Skeletal muscle satellite cell (primary cell): ENCODE data around the gene KIF26B.
"Not testable (repeated sequence)": the region's sequence is repeated elsewhere in the genome, so short reads cannot be mapped to it uniquely, and the experiment has no call there.

Experiments used
- H3K27me3 ChIP-seq: 2 replicates; pipeline ENCODE4 v1.7.0; 2013; ENCODE audit warnings: low read length; ENCODE audit not compliant: control insufficient read depth, insufficient read depth
- H3K36me3 ChIP-seq: 2 replicates; pipeline ENCODE4 v1.7.0; 2013; ENCODE audit warnings: mild to moderate bottlenecking, control low read depth, low read length; ENCODE audit not compliant: insufficient read depth
- H3K4me1 ChIP-seq: 2 replicates; pipeline ENCODE4 v1.7.0; 2013; ENCODE audit warnings: low read length; ENCODE audit not compliant: control insufficient read depth, insufficient read depth
- H3K4me2 ChIP-seq: 2 replicates; pipeline ENCODE4 v1.7.0; 2013; ENCODE audit warnings: mild to moderate bottlenecking, low read length
- H3K4me3 ChIP-seq: 2 replicates; pipeline ENCODE4 v1.7.0; 2013; ENCODE audit warnings: low read length
- H3K9ac ChIP-seq: 2 replicates; pipeline ENCODE4 v1.7.0; 2013; ENCODE audit warnings: mild to moderate bottlenecking, low read depth, low read length, moderate library complexity
- H3K9me3 ChIP-seq: replicated peaks from 2 replicates; pipeline ENCODE4 v1.7.0; 2013; ENCODE audit warnings: mild to moderate bottlenecking, control low read depth, low read length

KIF26B gene

GRCh38 chr1:245355851-245356630 is 201.3 kb downstream of the KIF26B start:
- not testable (repeated sequence) for H3K36me3 ChIP-seq, H3K9me3 ChIP-seq, H3K4me1 ChIP-seq, H3K9ac ChIP-seq, H3K4me2 ChIP-seq, H3K27me3 ChIP-seq, H3K4me3 ChIP-seq

GRCh38 chr1:245356891-245357585 is 202.3 kb downstream of the KIF26B start:
- Histone ChIP-seq H3K36me3 (no peaks in the 10 kb centered on the region), H3K4me3 (no peak overlapping the region), H3K4me1 (no peaks in the 10 kb centered on the region), H3K4me2 (no peak overlapping the region), H3K9me3 (no peaks in the 10 kb centered on the region), H3K9ac (no peak overlapping the region), H3K27me3 (no peaks in the 10 kb centered on the region)

- not testable (repeated sequence) for H3K4me2 ChIP-seq, H3K36me3 ChIP-seq, H3K4me3 ChIP-seq, H3K27me3 ChIP-seq, H3K9ac ChIP-seq, H3K9me3 ChIP-seq, H3K4me1 ChIP-seq
Measured at GRCh38 chr1:245359101-245359680, 204.4 kb downstream of the KIF26B start.

GRCh38 chr1:245361065-245361464 is 206.3 kb downstream of the KIF26B start:
- no peak overlapping the region for H3K4me2 ChIP-seq

GRCh38 chr1:245361951-245362350 is 207.2 kb downstream of the KIF26B start:
- no peaks in the 10 kb centered on the region for H3K36me3 ChIP-seq
- H3K4me2 ChIP-seq: no peak overlapping the region
- H3K4me1 ChIP-seq: no peaks in the 10 kb centered on the region
- H3K9me3 ChIP-seq: no peaks in the 10 kb centered on the region
- H3K27me3 ChIP-seq: no peaks in the 10 kb centered on the region
- H3K4me3 ChIP-seq: no peak overlapping the region
- no peak overlapping the region for H3K9ac ChIP-seq

More at GRCh38 chr1:245361065-245361464, 206.3 kb downstream of the KIF26B start:
- no peaks in the 10 kb centered on the region for H3K4me1 ChIP-seq
- no peak overlapping the region for H3K4me3 ChIP-seq
- H3K9ac ChIP-seq: no peak overlapping the region
- no peaks in the 10 kb centered on the region for H3K27me3 ChIP-seq
- H3K36me3 ChIP-seq: no peaks in the 10 kb centered on the region
- H3K9me3 ChIP-seq: no peaks in the 10 kb centered on the region

GRCh38 chr1:245363461-245364200 is 208.8 kb downstream of the KIF26B start:
- Histone ChIP-seq H3K9me3 (no peaks in the 10 kb centered on the region), H3K4me1 (no peaks in the 10 kb centered on the region), H3K36me3 (no peaks in the 10 kb centered on the region), H3K4me3 (no peak overlapping the region), H3K27me3 (no peaks in the 10 kb centered on the region), H3K4me2 (no peak overlapping the region), H3K9ac (no peak overlapping the region)

GRCh38 chr1:245365095-245366020 is 210.6 kb downstream of the KIF26B start:
- H3K9ac ChIP-seq: no peak overlapping the region
- H3K9me3 ChIP-seq: no peaks in the 10 kb centered on the region
- no peak overlapping the region for H3K4me3 ChIP-seq
- H3K4me1 ChIP-seq: no peaks in the 10 kb centered on the region
- no peak overlapping the region for H3K4me2 ChIP-seq
- H3K36me3 ChIP-seq: no peaks in the 10 kb centered on the region
- H3K27me3 ChIP-seq: no peaks in the 10 kb centered on the region

- Histone ChIP-seq H3K27me3 (no peaks in the 10 kb centered on the region), H3K9ac (no peak overlapping the region), H3K4me2 (no peak overlapping the region), H3K9me3 (no peaks in the 10 kb centered on the region), H3K36me3 (no peaks in the 10 kb centered on the region), H3K4me1 (no peaks in the 10 kb centered on the region), H3K4me3 (no peak overlapping the region)
Measured at GRCh38 chr1:245366886-245367285, 212.1 kb downstream of the KIF26B start.

- Histone ChIP-seq H3K4me1 (no peaks in the 10 kb centered on the region), H3K27me3 (no peaks in the 10 kb centered on the region), H3K4me2 (no peak overlapping the region), H3K4me3 (no peak overlapping the region), H3K36me3 (no peaks in the 10 kb centered on the region), H3K9ac (no peak overlapping the region), H3K9me3 (no peaks in the 10 kb centered on the region)
Measured at GRCh38 chr1:245370175-245370825, 215.5 kb downstream of the KIF26B start.

GRCh38 chr1:245370905-245371581 is 216.3 kb downstream of the KIF26B start:
- no peaks in the 10 kb centered on the region for H3K27me3 ChIP-seq
- H3K36me3 ChIP-seq: no peaks in the 10 kb centered on the region
- no peaks in the 10 kb centered on the region for H3K9me3 ChIP-seq
- H3K4me1 ChIP-seq: no peaks in the 10 kb centered on the region
- H3K4me2 ChIP-seq: no peak overlapping the region
- H3K4me3 ChIP-seq: no peak overlapping the region
- no peak overlapping the region for H3K9ac ChIP-seq
